GM20000 (cell line): ENCODE data around the gene TRIO.

ENCODE experiments used
- DNase-seq: peaks from one replicate; pipeline ENCODE4 v3.0.0; 2012; ENCODE audit warnings: low spot score
- TF ChIP-seq, protein P1 (sequence below): IDR thresholded peaks from 2 replicates; pipeline ENCODE4 v1.5.1; 2012; ENCODE audit warnings: mild to moderate bottlenecking, control low read depth; ENCODE audit errors: extremely low read depth, missing control alignments

TRIO gene

DNA sequence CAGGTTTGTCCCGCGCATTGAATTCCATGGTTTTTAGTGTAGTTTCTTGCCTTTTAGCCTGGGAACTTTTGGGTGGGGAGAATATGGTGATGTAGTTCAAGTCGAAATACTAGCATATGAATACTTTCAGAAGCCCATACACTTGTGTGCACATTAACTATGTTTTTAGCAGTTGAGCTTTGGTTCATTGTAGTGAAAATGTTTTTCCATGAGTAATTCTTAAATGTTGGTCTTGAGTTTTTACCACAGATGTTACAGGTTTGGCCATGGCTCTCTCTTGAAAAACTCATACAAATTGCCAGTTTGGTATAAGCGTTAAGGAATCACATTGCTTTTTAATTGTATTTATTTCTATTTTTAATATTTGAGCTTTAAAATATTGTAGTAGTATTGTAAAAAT is 45.6 kb downstream of the TRIO start:
- DNase-seq: no peak

DNA sequence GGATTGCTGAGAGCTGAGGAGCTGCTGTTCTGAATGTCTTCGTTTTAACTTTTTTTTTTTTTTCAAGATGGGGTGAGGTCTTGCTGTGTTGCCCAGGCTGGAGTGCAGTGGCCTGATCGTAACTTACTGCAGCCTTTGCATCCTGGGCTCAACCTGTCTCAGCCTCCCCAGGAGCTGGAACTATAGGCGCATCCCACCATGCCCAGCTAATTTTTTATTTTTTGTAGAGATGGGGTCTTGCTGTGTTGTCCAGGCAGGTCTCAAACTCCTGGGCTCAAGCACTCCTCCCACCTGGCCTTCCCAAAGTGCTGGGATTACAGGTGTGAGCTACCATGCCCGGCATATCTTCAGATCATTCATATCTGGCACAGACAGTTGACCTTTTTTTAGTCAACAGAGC is 46.5 kb downstream of the TRIO start:
- no peak for DNase-seq
- TF ChIP-seq, protein P1, sequence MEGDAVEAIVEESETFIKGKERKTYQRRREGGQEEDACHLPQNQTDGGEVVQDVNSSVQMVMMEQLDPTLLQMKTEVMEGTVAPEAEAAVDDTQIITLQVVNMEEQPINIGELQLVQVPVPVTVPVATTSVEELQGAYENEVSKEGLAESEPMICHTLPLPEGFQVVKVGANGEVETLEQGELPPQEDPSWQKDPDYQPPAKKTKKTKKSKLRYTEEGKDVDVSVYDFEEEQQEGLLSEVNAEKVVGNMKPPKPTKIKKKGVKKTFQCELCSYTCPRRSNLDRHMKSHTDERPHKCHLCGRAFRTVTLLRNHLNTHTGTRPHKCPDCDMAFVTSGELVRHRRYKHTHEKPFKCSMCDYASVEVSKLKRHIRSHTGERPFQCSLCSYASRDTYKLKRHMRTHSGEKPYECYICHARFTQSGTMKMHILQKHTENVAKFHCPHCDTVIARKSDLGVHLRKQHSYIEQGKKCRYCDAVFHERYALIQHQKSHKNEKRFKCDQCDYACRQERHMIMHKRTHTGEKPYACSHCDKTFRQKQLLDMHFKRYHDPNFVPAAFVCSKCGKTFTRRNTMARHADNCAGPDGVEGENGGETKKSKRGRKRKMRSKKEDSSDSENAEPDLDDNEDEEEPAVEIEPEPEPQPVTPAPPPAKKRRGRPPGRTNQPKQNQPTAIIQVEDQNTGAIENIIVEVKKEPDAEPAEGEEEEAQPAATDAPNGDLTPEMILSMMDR: no peak

More for the DNA sequence above, 45.6 kb downstream of the TRIO start:
- TF ChIP-seq, protein P1: no peak

DNA sequence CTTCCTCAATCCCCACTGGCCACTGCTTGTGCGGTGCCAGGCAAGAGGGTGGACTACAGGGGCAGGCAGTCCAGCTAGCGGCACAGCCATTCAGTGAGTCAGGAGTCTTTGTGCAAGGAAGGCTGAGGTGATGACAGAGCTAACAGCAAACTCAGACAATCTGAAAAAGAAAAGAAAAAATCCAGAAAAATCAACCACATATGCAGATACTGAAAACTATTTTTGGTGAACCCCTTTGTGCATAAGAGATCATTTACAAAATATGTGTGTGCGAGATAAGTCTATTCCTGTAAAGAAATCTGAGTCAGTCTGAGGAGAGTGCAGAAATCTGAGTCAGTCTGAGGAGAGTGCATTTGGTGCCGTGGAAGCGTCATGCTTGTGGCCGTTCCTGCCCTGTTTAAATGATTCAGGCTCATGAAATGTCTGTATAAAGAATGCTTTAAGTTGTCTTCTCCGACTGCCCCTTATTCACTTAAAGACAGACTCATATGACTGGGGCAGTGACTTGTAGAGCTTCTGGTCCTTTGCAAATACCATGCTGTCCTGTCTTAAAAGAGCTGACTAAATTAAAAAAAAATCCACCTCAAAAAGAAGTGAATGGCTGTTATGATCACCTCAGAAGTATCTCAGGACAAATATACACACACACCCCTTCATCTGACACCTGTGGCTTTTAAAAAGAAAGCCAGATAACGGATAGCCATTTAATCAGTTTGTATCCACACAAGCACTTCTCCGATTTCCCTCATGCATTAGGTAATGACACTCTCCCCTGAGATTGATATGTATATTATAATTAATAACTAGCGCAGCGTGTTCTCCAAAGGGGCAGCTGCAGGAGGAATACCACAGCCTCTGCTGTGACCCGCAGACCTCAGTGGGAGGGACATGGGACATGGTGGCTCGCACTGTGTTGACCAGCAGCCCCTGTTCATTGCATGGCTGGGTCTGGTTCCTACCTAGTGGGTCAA is 47.3 kb downstream of the TRIO start:
- DNase-seq: no peak
- TF ChIP-seq, protein P1: no peak

DNA sequence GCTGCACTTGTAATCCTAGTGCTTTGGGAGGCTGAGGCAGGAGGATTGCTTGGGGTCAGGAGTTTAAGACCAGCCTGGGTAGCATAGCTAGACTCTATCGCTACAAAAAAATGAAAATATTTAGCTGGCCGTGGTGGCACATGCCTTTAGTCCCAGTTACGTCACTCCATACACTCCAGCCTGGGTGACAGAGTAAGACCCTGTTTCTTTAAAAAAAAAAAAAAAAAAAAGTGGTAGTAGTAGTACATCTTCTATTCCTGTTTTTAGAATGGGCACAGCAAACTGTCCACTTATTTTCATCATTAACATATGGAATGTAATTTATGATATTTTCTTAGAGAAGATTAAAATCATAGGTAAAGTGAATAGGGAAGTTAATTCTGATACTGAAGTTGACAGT is 48.2 kb downstream of the TRIO start:
- DNase-seq: no peak
- TF ChIP-seq, protein P1: no peak

DNA sequence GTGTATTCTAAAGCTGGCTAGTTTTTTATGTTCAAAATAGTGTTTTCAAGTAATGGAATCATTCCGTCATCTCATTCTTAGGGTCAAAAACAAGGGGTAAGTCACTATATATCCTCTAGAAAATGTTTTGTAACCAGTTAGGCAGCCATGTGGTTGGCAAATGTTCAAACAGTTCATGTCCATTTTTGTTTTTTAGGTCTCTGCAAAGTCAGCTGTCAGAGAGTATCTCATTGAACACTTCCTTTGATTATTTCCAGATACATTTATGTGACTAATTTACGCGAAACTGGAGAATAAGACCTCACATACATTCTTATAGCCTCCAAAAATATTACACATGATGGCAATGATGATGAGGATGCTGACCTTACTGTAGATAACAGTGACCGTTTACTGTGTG is 50.4 kb downstream of the TRIO start:
- DNase-seq: no peak
- TF ChIP-seq, protein P1: no peak

DNA sequence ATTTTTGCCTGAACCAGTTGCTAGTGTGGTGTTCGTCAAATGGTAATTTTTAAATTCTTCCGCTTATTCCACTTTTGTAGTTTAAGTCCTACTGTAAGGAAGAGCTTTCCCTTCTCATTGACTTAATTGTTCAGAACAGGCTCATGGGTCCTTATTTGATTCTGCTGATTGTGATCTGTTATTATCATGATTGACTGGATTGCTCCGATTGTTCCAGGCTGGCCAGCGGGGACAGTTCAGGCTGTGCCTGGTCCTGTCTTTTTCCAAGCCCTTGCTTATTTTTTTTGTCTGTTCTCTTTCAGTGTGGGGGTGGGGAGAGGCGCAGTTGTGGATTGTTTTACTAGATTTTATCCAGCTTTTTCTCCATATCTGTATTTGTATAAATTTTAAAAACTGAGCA is 52.4 kb downstream of the TRIO start:
- no peak for DNase-seq
- TF ChIP-seq, protein P1: no peak

DNA sequence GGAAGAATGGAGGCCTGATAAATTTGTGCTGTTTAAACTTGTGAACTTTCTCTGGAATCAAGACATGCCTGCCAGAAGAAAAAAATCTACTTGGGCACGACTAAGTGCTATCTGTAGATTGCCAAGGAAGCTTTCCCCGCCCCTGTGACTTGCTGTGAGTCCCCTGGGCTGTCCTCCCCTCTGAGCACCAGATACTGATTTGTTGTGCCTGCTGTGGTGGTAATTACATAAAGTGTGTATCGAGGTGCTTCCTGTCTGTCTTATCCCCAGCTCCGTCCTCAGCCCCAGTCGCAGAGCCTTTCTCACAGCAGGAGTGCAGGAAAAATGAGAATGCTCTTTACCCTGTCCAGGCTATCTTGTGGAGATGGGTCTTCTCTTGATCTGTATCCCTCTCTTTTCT is 53.9 kb downstream of the TRIO start:
- TF ChIP-seq, protein P1: no peak
- no peak for DNase-seq
